Ascending aorta (tissue), 2 donors: Measurements from ENCODE around the gene SAMD9L. TPM values are rescaled to one million over a fixed set of nuclear protein-coding genes. Genes with fewer than 3 reads are reported as not detected.

Source experiments
- DNase-seq, 2 donors: peaks; one replicate each; pipeline ENCODE4 v3.0.0-alpha.2; 2019; ENCODE audit warnings: low spot score in 2 of 2
- H3K27ac ChIP-seq, 2 donors: fragments of 200-600 bp; sonication (generic); one replicate each; pipeline ENCODE4 v1.5.1; 2016 to 2017; ENCODE audit warnings: mild to moderate bottlenecking in 1 of 2
- H3K27me3 ChIP-seq: fragments of 200-600 bp; sonication (generic); one replicate; pipeline ENCODE4 v1.5.1; 2017
- H3K36me3 ChIP-seq, 2 donors: fragments of 200-600 bp; sonication (generic); one replicate each; pipeline ENCODE4 v1.5.1; 2016
- H3K4me1 ChIP-seq, 2 donors: fragments of 200-600 bp; sonication (generic); one replicate each; pipeline ENCODE4 v1.5.1; 2016 to 2017; ENCODE audit warnings: mild to moderate bottlenecking in 1 of 2
- H3K4me3 ChIP-seq, 2 donors: fragments of 200-600 bp; sonication (generic); one replicate each; pipeline ENCODE4 v1.5.1; 2016 to 2017; ENCODE audit warnings: mild to moderate bottlenecking in 1 of 2
- H3K9me3 ChIP-seq, 2 donors: fragments of 200-600 bp; sonication (generic); one replicate each; pipeline ENCODE4 v1.5.1; 2016
- intact Hi-C: fragments of 100-400 bp; cut with DNase I; formaldehyde crosslinking; loops from one replicate; pipeline ENCODE4 v1.15.1; 2023
- total RNA-seq: library from RNA; depleted of rRNA; stranded (reverse); fragments of >200 nt; gene quantifications from one replicate; pipeline ENCODE4 v1.1.0, GENCODE V29; 2016
- TF ChIP-seq, protein P1 (sequence below), 3 experiments: fragments of 200-600 bp in 2 of 3; fragments of 450-650 bp in 1 of 3; sonication (generic) in 2 of 3; IDR thresholded peaks; one replicate each; pipeline ENCODE4 v1.5.1; 2016 to 2019; ENCODE audit warnings: antibody characterized with exemption in 3 of 3, mild to moderate bottlenecking in 1 of 3, moderate library complexity in 1 of 3

The SAMD9L gene
- total RNA-seq, 1 donor from 2014 or later: 3.3 TPM

DNA sequence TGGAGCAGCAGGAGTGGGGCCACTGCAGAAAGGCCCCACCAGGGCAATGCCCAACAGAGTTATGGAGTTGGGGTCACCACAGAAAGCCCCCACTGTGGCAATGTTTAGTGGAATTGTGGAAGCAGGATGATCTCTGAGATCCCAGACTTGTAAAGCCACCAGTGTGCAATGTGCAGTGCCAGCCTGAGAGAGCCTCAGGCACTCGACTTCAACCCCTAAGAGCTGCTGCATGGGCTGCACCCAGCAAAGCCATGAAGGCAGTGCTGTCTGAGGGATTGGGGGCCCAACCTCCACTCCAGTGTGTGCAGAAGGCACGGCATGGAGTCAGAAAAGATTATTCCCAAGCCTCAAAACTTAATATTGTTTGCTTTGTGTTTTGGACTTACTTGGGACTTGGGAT lies 50.8 kb downstream of the SAMD9L start:
- Histone ChIP-seq H3K27ac (no peak overlapping the region), H3K4me1 (no peaks in the 10 kb centered on the region), H3K9me3 (peaks cover 35 to 55% of the 10 kb centered on the region in 2 donors), H3K27me3 (no peaks in the 10 kb centered on the region), H3K36me3 (no peaks in the 10 kb centered on the region), H3K4me3 (no peak overlapping the region)
- TF ChIP-seq, protein P1, sequence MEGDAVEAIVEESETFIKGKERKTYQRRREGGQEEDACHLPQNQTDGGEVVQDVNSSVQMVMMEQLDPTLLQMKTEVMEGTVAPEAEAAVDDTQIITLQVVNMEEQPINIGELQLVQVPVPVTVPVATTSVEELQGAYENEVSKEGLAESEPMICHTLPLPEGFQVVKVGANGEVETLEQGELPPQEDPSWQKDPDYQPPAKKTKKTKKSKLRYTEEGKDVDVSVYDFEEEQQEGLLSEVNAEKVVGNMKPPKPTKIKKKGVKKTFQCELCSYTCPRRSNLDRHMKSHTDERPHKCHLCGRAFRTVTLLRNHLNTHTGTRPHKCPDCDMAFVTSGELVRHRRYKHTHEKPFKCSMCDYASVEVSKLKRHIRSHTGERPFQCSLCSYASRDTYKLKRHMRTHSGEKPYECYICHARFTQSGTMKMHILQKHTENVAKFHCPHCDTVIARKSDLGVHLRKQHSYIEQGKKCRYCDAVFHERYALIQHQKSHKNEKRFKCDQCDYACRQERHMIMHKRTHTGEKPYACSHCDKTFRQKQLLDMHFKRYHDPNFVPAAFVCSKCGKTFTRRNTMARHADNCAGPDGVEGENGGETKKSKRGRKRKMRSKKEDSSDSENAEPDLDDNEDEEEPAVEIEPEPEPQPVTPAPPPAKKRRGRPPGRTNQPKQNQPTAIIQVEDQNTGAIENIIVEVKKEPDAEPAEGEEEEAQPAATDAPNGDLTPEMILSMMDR (IDR thresholded peaks at IDR 0.05): no peak
- no peak for DNase-seq
- intact Hi-C loops: no loop called here

DNA sequence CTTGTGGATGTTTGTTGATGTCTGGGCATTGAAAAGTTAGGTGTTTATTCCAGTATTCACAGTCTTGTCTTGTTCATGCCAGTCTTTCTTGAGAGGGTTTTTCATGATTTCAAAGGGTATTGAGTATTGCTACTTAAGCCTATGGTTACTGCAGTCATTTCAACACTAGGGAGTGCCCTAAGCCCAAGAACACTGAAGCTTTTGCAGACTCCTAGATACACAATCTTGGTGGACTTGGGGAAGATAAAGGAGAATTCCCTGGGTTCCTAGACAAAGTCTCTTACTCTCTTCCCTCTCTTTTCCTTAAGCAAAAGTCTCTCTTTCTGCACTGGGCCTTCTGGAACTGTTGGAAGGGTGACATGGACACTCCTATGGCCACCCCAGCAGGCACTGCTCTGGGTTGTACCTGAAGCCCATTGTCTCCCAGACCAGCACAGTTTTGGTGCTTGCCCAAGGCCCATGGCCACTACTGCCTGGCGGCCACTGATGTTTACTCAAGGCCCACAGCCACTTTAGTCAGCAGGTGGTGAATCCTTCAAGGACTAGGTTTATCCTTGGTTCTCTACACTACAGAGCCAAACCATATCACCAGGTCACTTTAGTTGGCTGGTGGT lies 55.3 kb downstream of the SAMD9L start:
- TF ChIP-seq, protein P1 (IDR thresholded peaks at IDR 0.05): no peak
- intact Hi-C loops: no loop called here

More for the DNA sequence above, 55.3 kb downstream of the SAMD9L start:
- H3K4me3 ChIP-seq: no peak overlapping the region
- DNase-seq: no peak
- no peaks in the 10 kb centered on the region for H3K27me3 ChIP-seq
- no peak overlapping the region for H3K27ac ChIP-seq
- no peaks in the 10 kb centered on the region for H3K36me3 ChIP-seq
- H3K4me1 ChIP-seq: no peaks in the 10 kb centered on the region
- H3K9me3 ChIP-seq: peaks cover 5 to 10% of the 10 kb centered on the region in 2 donors

Other genes with a start within 250 kb of the SAMD9L start
- 5.6 TPM for gene SAMD9, start 30.4 kb downstream of the SAMD9L start, total RNA-seq
- gene HEPACAM2, start 78.1 kb upstream of the SAMD9L start, total RNA-seq: not detected
- 6.9 TPM for gene VPS50, start 84.0 kb upstream of the SAMD9L start, total RNA-seq